ENCODE results near the gene TMEM170A. TPM values are rescaled to one million over a fixed set of nuclear protein-coding genes. Genes with fewer than 3 reads are reported as not detected.
"Not testable (repeated sequence)": the region's sequence is repeated elsewhere in the genome, so short reads cannot be mapped to it uniquely, and the experiment has no call there.

The TMEM170A gene
- total and polyA plus RNA-seq, 9 donors, result 8.6 to 29.0 (median 23.4) TPM

DNA sequence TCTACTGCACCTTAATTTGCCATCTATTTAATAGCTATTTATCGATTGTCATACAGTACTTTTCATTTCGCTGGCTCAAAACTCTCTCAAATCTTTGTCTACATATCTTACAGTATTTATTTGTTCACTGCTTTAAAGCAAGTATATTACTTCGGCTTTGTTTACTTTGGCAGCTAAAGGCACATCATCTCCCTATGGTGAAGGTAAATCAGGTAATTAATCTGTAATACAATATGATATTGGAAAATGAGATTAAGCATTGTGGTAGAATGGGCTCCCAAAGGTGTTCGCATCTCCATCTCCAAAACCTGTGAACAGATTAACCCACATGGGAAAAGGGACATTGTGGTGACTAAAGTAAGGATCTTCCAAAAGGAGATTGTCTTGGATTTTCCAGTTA is 6.5 kb downstream of the TMEM170A start:
- DNase-seq, result no peak

DNA sequence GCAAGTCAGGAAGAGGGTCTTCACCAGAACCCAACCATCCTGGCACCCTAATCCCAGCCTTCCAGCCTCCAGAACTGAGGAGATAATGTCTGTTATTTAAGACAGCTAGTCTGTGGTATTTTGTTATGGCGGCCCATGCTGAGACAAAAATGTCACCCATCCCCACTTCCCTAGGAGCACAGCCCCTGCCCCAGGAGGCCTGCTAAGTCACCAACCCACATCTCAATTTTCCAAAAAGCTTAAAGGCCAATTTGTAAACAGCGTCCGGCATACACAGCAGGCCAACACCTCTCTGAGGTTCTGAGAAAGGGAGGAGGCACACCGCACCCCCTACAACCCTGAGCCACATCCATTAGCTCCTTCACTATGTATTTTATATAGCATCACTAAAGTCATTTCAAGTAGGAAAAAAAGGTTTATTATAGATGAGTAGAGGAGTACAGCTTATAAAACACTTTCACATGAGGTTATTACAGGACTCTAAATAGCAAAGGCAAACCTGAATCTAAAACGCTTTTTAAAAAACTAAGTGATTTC is 6.9 kb downstream of the TMEM170A start:
- no peak for DNase-seq
- intact Hi-C loops (cut with DNase I), result no loop called here
- H3K36me3 ChIP-seq, result no peaks in the 10 kb centered on the region
- no peak overlapping the region for H3K4me3 ChIP-seq
- no peaks in the 10 kb centered on the region for H3K9me3 ChIP-seq
- TF ChIP-seq, protein P1, sequence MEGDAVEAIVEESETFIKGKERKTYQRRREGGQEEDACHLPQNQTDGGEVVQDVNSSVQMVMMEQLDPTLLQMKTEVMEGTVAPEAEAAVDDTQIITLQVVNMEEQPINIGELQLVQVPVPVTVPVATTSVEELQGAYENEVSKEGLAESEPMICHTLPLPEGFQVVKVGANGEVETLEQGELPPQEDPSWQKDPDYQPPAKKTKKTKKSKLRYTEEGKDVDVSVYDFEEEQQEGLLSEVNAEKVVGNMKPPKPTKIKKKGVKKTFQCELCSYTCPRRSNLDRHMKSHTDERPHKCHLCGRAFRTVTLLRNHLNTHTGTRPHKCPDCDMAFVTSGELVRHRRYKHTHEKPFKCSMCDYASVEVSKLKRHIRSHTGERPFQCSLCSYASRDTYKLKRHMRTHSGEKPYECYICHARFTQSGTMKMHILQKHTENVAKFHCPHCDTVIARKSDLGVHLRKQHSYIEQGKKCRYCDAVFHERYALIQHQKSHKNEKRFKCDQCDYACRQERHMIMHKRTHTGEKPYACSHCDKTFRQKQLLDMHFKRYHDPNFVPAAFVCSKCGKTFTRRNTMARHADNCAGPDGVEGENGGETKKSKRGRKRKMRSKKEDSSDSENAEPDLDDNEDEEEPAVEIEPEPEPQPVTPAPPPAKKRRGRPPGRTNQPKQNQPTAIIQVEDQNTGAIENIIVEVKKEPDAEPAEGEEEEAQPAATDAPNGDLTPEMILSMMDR (IDR thresholded peaks at IDR 0.05), result no peak
- no peak for TF ChIP-seq EP300 (IDR thresholded peaks at IDR 0.05)
- TF ChIP-seq POLR2A (IDR thresholded peaks at IDR 0.05), result no peak
- no peaks in the 10 kb centered on the region for H3K27me3 ChIP-seq
- 96 to 98% (median 96%) methylated on average over 5 of the region's 5 CpGs for WGBS, 3 donors
- H3K27ac ChIP-seq, result no peak overlapping the region
- peaks cover 6% of the 10 kb centered on the region for H3K4me1 ChIP-seq (ENCODE audit: insufficient read depth)

More for the DNA sequence above, 6.5 kb downstream of the TMEM170A start:
- Histone ChIP-seq H3K9me3 (no peaks in the 10 kb centered on the region), H3K36me3 (no peaks in the 10 kb centered on the region), H3K27me3 (no peaks in the 10 kb centered on the region), H3K4me1 (ENCODE audit: insufficient read depth) (peaks cover 3% of the 10 kb centered on the region), H3K27ac (no peak overlapping the region), H3K4me3 (no peak overlapping the region)
- 91 to 94% (median 93%) methylated on average over 4 of the region's 4 CpGs for WGBS, 3 donors
- TF ChIP-seq POLR2A (IDR thresholded peaks at IDR 0.05) (no peak), EP300 (IDR thresholded peaks at IDR 0.05) (no peak)
- TF ChIP-seq, protein P1 (IDR thresholded peaks at IDR 0.05), result no peak
- intact Hi-C loops (cut with DNase I), result no loop called here

DNA sequence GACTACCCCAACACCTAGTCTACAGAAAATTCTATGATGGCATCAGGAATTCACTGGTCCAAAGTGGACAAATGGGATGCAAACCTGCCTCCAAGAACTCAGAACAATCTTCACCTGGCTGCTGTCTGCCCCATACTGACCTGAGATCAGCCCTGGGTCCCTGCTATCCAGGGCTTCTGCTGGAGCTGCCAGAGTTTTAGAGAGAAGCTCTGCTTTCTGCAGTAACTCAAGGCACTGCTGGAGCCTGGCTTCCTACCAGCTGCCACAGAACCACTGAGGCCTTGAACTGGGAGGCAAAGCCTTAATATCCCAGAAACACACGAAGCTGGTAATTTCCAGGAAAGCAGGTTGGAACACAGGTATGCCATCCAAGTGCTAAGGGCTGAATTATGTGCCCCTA is 7.5 kb downstream of the TMEM170A start:
- intact Hi-C loops (cut with DNase I), result no loop called here
- no peak for DNase-seq
- WGBS, 3 donors, result 14 to 39% (median 22%) methylated on average over 1 of the region's 1 CpG
- no peaks in the 10 kb centered on the region for H3K27me3 ChIP-seq
- no peak overlapping the region for H3K4me3 ChIP-seq
- no peak for TF ChIP-seq POLR2A (IDR thresholded peaks at IDR 0.05)
- TF ChIP-seq EP300 (IDR thresholded peaks at IDR 0.05), result no peak
- TF ChIP-seq, protein P1 (IDR thresholded peaks at IDR 0.05), result no peak
- no peaks in the 10 kb centered on the region for H3K36me3 ChIP-seq
- H3K9me3 ChIP-seq, result no peaks in the 10 kb centered on the region
- peaks cover 6% of the 10 kb centered on the region for H3K4me1 ChIP-seq (ENCODE audit: insufficient read depth)
- H3K27ac ChIP-seq, result no peak overlapping the region

DNA sequence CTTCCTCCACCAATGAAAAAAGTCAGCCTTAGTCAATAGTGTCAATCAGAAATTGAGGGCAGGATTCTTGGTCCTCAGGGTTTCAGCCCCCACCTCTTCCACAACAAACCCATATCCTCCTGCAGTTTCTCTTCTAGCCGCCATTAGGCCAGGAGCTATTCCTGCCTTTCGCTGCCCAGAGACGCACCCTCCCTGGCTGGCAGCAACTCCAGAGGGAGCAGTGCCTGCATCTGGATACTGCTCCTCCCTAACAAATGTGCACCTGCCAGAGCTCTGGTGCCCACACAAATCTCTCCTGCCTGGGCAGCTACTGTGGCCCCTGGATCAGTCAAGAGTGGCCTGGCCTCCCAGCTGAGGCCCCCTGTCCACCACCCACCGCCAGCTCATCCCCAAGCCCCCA is 8.0 kb downstream of the TMEM170A start:
- H3K4me1 ChIP-seq (ENCODE audit: insufficient read depth); H3K36me3 ChIP-seq; intact Hi-C loops (cut with DNase I); H3K27ac ChIP-seq; H3K9me3 ChIP-seq; H3K4me3 ChIP-seq; H3K27me3 ChIP-seq; DNase-seq: not testable (repeated sequence)
- WGBS, 3 donors, result 93 to 97% (median 94%) methylated on average over 4 of the region's 4 CpGs

DNA sequence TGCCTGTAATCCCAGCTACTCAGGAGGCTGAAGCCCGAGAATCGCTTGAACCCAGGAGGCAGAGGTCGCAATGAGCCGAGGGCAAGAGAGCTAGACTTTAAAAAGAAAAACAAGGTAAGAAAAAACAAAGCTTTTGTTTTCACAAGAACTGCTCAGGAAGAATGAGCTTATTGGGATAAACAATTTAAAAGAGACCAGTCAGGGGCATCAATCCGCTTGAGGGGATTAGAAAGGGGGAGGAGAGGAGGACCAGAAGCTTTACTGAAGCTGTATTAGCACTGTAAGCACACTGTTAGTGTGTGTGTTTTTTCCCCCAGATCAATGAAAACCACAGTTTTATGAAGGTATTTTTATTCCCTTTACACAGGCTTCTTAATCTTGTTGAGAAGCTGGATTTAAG is 8.8 kb downstream of the TMEM170A start:
- intact Hi-C loops (cut with DNase I), result no loop called here
- H3K27ac ChIP-seq, result no peak overlapping the region
- no peak overlapping the region for H3K4me3 ChIP-seq
- TF ChIP-seq POLR2A (IDR thresholded peaks at IDR 0.05) (no peak), EP300 (IDR thresholded peaks at IDR 0.05) (no peak)
- TF ChIP-seq, protein P1 (IDR thresholded peaks at IDR 0.05), result no peak
- WGBS, 3 donors, result 58 to 64% (median 61%) methylated on average over 5 of the region's 5 CpGs
- H3K4me1 ChIP-seq (ENCODE audit: insufficient read depth), result peaks cover 6% of the 10 kb centered on the region
- H3K9me3 ChIP-seq, result no peaks in the 10 kb centered on the region
- no peak for DNase-seq
- no peaks in the 10 kb centered on the region for H3K27me3 ChIP-seq
- no peaks in the 10 kb centered on the region for H3K36me3 ChIP-seq

Data from ovary (tissue), 9 donors.